Liver (tissue), 9 donors: ENCODE measurements around the gene IKZF3. TPM values are rescaled to one million over a fixed set of nuclear protein-coding genes. Genes with fewer than 3 reads are reported as not detected.

Experiments used
- DNase-seq: peaks from one replicate; pipeline ENCODE4 v3.0.0-alpha.2; 2017; ENCODE audit warnings: low spot score
- H3K27ac ChIP-seq, 2 donors: one replicate each; pipeline ENCODE4 v1.7.0; 2013; ENCODE audit warnings: inconsistent platforms in 2 of 2, low read length in 2 of 2, control low read depth in 1 of 2, low read depth in 1 of 2, mild to moderate bottlenecking in 1 of 2
- H3K27me3 ChIP-seq, 4 donors: one replicate each; pipeline versions ENCODE4 v1.6.1 to v1.7.0; 2013; ENCODE audit warnings: low read length in 3 of 4, inconsistent platforms in 1 of 4, mild to moderate bottlenecking in 1 of 4, moderate library complexity in 1 of 4; ENCODE audit not compliant: control insufficient read depth in 4 of 4, insufficient read depth in 4 of 4
- H3K36me3 ChIP-seq, 4 donors: one replicate each; pipeline versions ENCODE4 v1.6.1 to v1.7.0; 2013; ENCODE audit warnings: low read length in 3 of 4, mild to moderate bottlenecking in 3 of 4, low read depth in 1 of 4, moderate library complexity in 1 of 4; ENCODE audit not compliant: control insufficient read depth in 4 of 4, insufficient read depth in 3 of 4
- H3K4me1 ChIP-seq, 4 donors: one replicate each; pipeline versions ENCODE4 v1.6.1 to v1.7.0; 2013; ENCODE audit warnings: low read length in 3 of 4, mild to moderate bottlenecking in 3 of 4, moderate library complexity in 1 of 4; ENCODE audit not compliant: control insufficient read depth in 4 of 4, insufficient read depth in 4 of 4
- H3K4me3 ChIP-seq, 3 donors: one replicate each; pipeline versions ENCODE4 v1.6.1 to v1.7.0; 2013; ENCODE audit warnings: low read length in 3 of 3, control low read depth in 1 of 3, low read depth in 1 of 3, mild to moderate bottlenecking in 1 of 3
- H3K9ac ChIP-seq, 2 donors: one replicate each; pipeline ENCODE4 v1.7.0; 2013; ENCODE audit warnings: low read length in 2 of 2, mild to moderate bottlenecking in 2 of 2, moderate library complexity in 2 of 2, control low read depth in 1 of 2, low read depth in 1 of 2
- H3K9me3 ChIP-seq, 4 donors: one replicate each; pipeline versions ENCODE4 v1.6.1 to v1.7.0; 2013; ENCODE audit warnings: low read length in 3 of 4; ENCODE audit not compliant: control insufficient read depth in 4 of 4
- GABPA ChIP-seq, 2 donors: IDR thresholded peaks in 1 of 2; conservative IDR thresholded peaks in 1 of 2; 2 replicates each; pipeline ENCODE4 v1.6.1; 2016; ENCODE audit warnings: antibody characterized with exemption in 2 of 2, mild to moderate bottlenecking in 1 of 2, moderate library complexity in 1 of 2
- HNF4A ChIP-seq, 2 donors: conservative IDR thresholded peaks; 2 replicates each; pipeline ENCODE4 v1.6.1; 2016; ENCODE audit warnings: antibody characterized with exemption in 2 of 2, mild to moderate bottlenecking in 2 of 2
- JUND ChIP-seq, 2 donors: IDR thresholded peaks; 2 replicates each; pipeline ENCODE4 v1.6.1; 2016; ENCODE audit warnings: antibody characterized with exemption in 2 of 2
- MAX ChIP-seq: IDR thresholded peaks from 2 replicates; pipeline ENCODE4 v1.6.1; 2016; ENCODE audit warnings: antibody characterized with exemption
- NR2F2 ChIP-seq: IDR thresholded peaks from 2 replicates; pipeline ENCODE4 v1.6.1; 2016; ENCODE audit warnings: antibody characterized with exemption
- RAD21 ChIP-seq, 2 donors: IDR thresholded peaks; 2 replicates each; pipeline ENCODE4 v1.6.1; 2016; ENCODE audit warnings: antibody characterized with exemption in 2 of 2, mild to moderate bottlenecking in 2 of 2
- RXRA ChIP-seq, 2 donors: IDR thresholded peaks; 2 replicates each; pipeline ENCODE4 v1.6.1; 2017 to 2018; ENCODE audit warnings: antibody characterized with exemption in 2 of 2, mild to moderate bottlenecking in 1 of 2
- TAF1 ChIP-seq: conservative IDR thresholded peaks from 2 replicates; pipeline ENCODE4 v1.6.1; 2016; ENCODE audit warnings: antibody characterized with exemption, mild to moderate bottlenecking
- YY1 ChIP-seq: IDR thresholded peaks from 2 replicates; pipeline ENCODE4 v1.6.1; 2016; ENCODE audit warnings: antibody characterized with exemption, mild to moderate bottlenecking
- whole genome bisulfite sequencing: extraction: QIAGEN DNeasy Blood & Tissue Kit; methylation state at CpG from one replicate; pipeline ENCODE4 v1.1.7; 2013; 5-methylcytosine and 5-hydroxymethylcytosine counted together
- polyA plus RNA-seq, 2 donors: library from polyadenylated mRNA; stranded (reverse) in 1 of 2; unstranded in 1 of 2; fragments of 200-250 nt in 1 of 2; fragments of >200 nt in 1 of 2; fragmentation: Nextera tagmentation in 1 of 2; extraction: Ambion mirVana in 1 of 2; gene quantifications; one replicate each; pipeline versions ENCODE4 v1.2.1 to v1.2.3, GENCODE V29; 2013 to 2015
- total RNA-seq, 2 donors: library from RNA; depleted of rRNA; stranded (reverse); fragments of >200 nt; gene quantifications; one replicate each; pipeline ENCODE4 v1.2.3, GENCODE V29; 2014
- TF ChIP-seq, protein P1 (sequence below): fragments of 150-350 bp; IDR thresholded peaks from 2 replicates; pipeline ENCODE4 v1.5.1; 2017; ENCODE audit warnings: improper control_type of control experiment, low read depth, low read length; ENCODE audit not compliant: missing input control
- TF ChIP-seq, protein P2 (sequence below): IDR thresholded peaks from 2 replicates; pipeline ENCODE4 v1.6.1; 2016; ENCODE audit warnings: antibody characterized with exemption
- TF ChIP-seq, protein P3 (sequence below): IDR thresholded peaks from 2 replicates; pipeline ENCODE4 v1.6.1; 2016; ENCODE audit warnings: antibody characterized with exemption, mild to moderate bottlenecking
- TF ChIP-seq, protein P4 (sequence below): IDR thresholded peaks from 2 replicates; pipeline ENCODE4 v1.6.1; 2016; ENCODE audit warnings: antibody characterized with exemption
- donor health status: healthy.
- donor health status: healthy.
- donor health status: healthy.
- donor health status: healthy.
- donor health status: healthy.

The IKZF3 gene
- total and polyA plus RNA-seq, 4 donors: 0.32 to 2.3 (median 0.83) TPM

DNA sequence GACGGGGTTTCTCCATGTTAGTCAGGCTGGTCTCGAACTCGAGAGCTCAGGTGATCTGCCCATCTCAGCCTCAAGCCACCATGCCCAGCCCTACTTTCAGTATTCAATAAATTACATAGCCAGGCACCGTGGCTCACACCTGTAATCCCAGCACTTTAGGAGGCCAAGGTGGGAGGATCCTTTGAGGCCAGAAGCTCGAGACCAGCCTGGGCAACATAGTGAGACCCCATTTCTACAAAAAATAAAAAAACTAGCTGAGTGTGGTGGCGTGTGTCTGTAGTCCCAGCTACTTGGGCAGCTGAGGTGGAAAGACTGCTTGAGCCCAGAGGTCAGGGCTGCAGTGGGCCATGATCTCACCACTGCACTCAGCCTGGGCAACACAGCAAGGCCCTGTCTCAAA lies 142.0 kb downstream of the IKZF3 start:
- Histone ChIP-seq H3K27ac (no peak overlapping the region), H3K27me3 (no peaks in the 10 kb centered on the region), H3K36me3 (peaks cover 2 to 39% (median 9%) of the 10 kb centered on the region in 4 donors), H3K9ac (no peak overlapping the region), H3K4me1 (peaks cover 0 to 6% (median 3%) of the 10 kb centered on the region in 4 donors), H3K4me3 (no peak overlapping the region), H3K9me3 (no peaks in the 10 kb centered on the region)
- no peak for TF ChIP-seq MAX
- TF ChIP-seq HNF4A (conservative IDR thresholded peaks at IDR 0.05): no peak
- TF ChIP-seq JUND (IDR thresholded peaks at IDR 0.05): no peak
- no peak for TF ChIP-seq GABPA (IDR thresholded peaks at IDR 0.05 in 1 of 2, conservative IDR thresholded peaks at IDR 0.05 in 1 of 2)
- TF ChIP-seq, protein P1, sequence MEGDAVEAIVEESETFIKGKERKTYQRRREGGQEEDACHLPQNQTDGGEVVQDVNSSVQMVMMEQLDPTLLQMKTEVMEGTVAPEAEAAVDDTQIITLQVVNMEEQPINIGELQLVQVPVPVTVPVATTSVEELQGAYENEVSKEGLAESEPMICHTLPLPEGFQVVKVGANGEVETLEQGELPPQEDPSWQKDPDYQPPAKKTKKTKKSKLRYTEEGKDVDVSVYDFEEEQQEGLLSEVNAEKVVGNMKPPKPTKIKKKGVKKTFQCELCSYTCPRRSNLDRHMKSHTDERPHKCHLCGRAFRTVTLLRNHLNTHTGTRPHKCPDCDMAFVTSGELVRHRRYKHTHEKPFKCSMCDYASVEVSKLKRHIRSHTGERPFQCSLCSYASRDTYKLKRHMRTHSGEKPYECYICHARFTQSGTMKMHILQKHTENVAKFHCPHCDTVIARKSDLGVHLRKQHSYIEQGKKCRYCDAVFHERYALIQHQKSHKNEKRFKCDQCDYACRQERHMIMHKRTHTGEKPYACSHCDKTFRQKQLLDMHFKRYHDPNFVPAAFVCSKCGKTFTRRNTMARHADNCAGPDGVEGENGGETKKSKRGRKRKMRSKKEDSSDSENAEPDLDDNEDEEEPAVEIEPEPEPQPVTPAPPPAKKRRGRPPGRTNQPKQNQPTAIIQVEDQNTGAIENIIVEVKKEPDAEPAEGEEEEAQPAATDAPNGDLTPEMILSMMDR: no peak
- no peak for DNase-seq
- 96% methylated on average over 6 of the region's 6 CpGs for WGBS

GRCh38 chr17:39719563-39720355 lies 144.4 kb downstream of the IKZF3 start:
- WGBS: 90% methylated on average over 7 of the region's 7 CpGs
- peaks cover 2 to 27% (median 11%) of the 10 kb centered on the region in 4 donors for H3K36me3 ChIP-seq
- no peak overlapping the region for H3K9ac ChIP-seq
- no peak overlapping the region for H3K27ac ChIP-seq
- DNase-seq: no peak
- no peaks in the 10 kb centered on the region for H3K27me3 ChIP-seq
- TF ChIP-seq GABPA (IDR thresholded peaks at IDR 0.05 in 1 of 2, conservative IDR thresholded peaks at IDR 0.05 in 1 of 2) (no peak), RXRA (IDR thresholded peaks at IDR 0.05) (no peak), NR2F2 (no peak), MAX (no peak), RAD21 (IDR thresholded peaks at IDR 0.05) (no peak)
- H3K4me3 ChIP-seq: no peak overlapping the region
- no peaks in the 10 kb centered on the region for H3K9me3 ChIP-seq
- peaks cover 0 to 18% (median 10%) of the 10 kb centered on the region in 4 donors for H3K4me1 ChIP-seq

DNA sequence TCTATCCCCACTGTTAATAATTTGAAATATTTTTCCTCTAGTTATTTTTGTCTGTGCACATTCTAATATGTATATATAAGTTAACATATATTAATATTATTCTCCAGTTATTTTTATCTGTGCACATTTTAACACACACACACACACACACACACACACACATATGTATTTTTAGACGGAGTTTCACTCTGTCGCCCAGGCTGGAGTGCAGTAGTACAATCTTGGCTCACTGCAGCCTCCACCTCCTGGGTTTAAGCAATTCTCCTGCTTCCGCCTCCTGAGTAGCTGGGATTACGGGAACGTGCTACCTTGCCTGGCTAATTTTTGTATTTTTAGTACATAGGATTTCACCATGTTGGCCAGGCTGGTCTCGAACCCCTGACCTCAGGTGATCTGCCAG lies 146.5 kb downstream of the IKZF3 start:
- no peak overlapping the region for H3K9ac ChIP-seq
- no peak for DNase-seq
- WGBS: 88% methylated on average over 6 of the region's 6 CpGs
- H3K4me1 ChIP-seq: peaks cover 0 to 18% (median 10%) of the 10 kb centered on the region in 4 donors
- TF ChIP-seq, protein P2, sequence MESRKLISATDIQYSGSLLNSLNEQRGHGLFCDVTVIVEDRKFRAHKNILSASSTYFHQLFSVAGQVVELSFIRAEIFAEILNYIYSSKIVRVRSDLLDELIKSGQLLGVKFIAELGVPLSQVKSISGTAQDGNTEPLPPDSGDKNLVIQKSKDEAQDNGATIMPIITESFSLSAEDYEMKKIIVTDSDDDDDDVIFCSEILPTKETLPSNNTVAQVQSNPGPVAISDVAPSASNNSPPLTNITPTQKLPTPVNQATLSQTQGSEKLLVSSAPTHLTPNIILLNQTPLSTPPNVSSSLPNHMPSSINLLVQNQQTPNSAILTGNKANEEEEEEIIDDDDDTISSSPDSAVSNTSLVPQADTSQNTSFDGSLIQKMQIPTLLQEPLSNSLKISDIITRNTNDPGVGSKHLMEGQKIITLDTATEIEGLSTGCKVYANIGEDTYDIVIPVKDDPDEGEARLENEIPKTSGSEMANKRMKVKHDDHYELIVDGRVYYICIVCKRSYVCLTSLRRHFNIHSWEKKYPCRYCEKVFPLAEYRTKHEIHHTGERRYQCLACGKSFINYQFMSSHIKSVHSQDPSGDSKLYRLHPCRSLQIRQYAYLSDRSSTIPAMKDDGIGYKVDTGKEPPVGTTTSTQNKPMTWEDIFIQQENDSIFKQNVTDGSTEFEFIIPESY: no peak
- TF ChIP-seq JUND (IDR thresholded peaks at IDR 0.05): no peak
- TF ChIP-seq TAF1: no peak
- TF ChIP-seq, protein P3, sequence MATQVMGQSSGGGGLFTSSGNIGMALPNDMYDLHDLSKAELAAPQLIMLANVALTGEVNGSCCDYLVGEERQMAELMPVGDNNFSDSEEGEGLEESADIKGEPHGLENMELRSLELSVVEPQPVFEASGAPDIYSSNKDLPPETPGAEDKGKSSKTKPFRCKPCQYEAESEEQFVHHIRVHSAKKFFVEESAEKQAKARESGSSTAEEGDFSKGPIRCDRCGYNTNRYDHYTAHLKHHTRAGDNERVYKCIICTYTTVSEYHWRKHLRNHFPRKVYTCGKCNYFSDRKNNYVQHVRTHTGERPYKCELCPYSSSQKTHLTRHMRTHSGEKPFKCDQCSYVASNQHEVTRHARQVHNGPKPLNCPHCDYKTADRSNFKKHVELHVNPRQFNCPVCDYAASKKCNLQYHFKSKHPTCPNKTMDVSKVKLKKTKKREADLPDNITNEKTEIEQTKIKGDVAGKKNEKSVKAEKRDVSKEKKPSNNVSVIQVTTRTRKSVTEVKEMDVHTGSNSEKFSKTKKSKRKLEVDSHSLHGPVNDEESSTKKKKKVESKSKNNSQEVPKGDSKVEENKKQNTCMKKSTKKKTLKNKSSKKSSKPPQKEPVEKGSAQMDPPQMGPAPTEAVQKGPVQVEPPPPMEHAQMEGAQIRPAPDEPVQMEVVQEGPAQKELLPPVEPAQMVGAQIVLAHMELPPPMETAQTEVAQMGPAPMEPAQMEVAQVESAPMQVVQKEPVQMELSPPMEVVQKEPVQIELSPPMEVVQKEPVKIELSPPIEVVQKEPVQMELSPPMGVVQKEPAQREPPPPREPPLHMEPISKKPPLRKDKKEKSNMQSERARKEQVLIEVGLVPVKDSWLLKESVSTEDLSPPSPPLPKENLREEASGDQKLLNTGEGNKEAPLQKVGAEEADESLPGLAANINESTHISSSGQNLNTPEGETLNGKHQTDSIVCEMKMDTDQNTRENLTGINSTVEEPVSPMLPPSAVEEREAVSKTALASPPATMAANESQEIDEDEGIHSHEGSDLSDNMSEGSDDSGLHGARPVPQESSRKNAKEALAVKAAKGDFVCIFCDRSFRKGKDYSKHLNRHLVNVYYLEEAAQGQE: no peak
- TF ChIP-seq, protein P4, sequence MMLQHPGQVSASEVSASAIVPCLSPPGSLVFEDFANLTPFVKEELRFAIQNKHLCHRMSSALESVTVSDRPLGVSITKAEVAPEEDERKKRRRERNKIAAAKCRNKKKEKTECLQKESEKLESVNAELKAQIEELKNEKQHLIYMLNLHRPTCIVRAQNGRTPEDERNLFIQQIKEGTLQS: no peak
- TF ChIP-seq YY1: no peak
- TF ChIP-seq HNF4A (conservative IDR thresholded peaks at IDR 0.05): no peak
- no peak for TF ChIP-seq NR2F2
- no peak for TF ChIP-seq RAD21 (IDR thresholded peaks at IDR 0.05)
- H3K27ac ChIP-seq: no peak overlapping the region
- H3K4me3 ChIP-seq: no peak overlapping the region
- no peaks in the 10 kb centered on the region for H3K9me3 ChIP-seq
- H3K36me3 ChIP-seq: peaks cover 2 to 24% (median 6%) of the 10 kb centered on the region in 4 donors
- no peaks in the 10 kb centered on the region for H3K27me3 ChIP-seq
